ENCODE results near the gene ASPG.

DNA sequence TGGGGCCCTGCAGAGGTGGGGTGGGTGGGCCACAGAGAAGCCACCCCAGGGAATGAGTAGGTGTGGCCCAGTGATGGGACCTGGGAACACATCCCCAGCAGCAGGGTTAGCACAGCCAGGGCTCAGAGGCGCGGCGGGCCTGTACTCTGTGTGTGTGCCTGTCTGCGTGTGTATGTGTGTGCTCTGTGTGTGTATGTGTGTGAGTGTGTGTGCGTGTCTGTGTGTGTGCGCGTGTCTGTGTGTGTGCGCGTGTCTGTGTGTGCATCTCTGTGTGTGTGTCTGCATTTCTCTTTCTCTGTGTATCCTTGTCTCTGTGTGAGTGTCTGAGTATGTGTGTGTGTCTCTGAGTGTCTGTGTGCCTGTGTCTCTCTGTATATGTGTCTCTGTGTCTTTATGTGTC, 79.0 kb downstream of the ASPG start:
- TF ChIP-seq TAF1 (IDR thresholded peaks at IDR 0.05; ENCODE audit: borderline replicate concordance, low read depth, low read length), result no peak
- TF ChIP-seq POLR2A (IDR thresholded peaks at IDR 0.05; ENCODE audit: low read depth, low read length), result no peak
